Common myeloid progenitor, CD34-positive (primary cell): Measurements from ENCODE around the gene BCAR1.
A peak's percentile ranks its signal among the peaks of the same experiment; 100 is the strongest.
"Not testable (repeated sequence)": the region's sequence is repeated elsewhere in the genome, so short reads cannot be mapped to it uniquely, and the experiment has no call there.

ENCODE experiments used
- CTCF ChIA-PET: fragments of 350-600 bp; sonication (Branson Sonifier 250); formaldehyde crosslinking; loops from one replicate; lab custom pipeline; 2021; ENCODE audit warnings: antibody characterized with exemption; lab: Charles Lee
- POLR2A ChIA-PET: fragments of 350-600 bp; sonication (Branson Sonifier 250); formaldehyde crosslinking; loops from one replicate; lab custom pipeline; 2021; ENCODE audit warnings: antibody characterized with exemption; lab: Charles Lee
- DNase-seq, 3 donors: peaks; one replicate each; pipeline versions ENCODE4 v3.0.0 to v3.0.0-alpha.2; 2013
- H3K27ac ChIP-seq, 2 experiments: 1 replicate in 1 of 2; 2 replicates in 1 of 2; pipeline ENCODE4 v1.7.0; 2013; ENCODE audit warnings: inconsistent platforms in 2 of 2, low read length in 2 of 2, mild to moderate bottlenecking in 2 of 2, low read depth in 1 of 2, moderate library complexity in 1 of 2; ENCODE audit not compliant: severe bottlenecking in 2 of 2, insufficient read depth in 1 of 2, poor library complexity in 1 of 2
- H3K27me3 ChIP-seq, 5 experiments: replicated peaks in 2 of 5; 1 replicate in 3 of 5; 2 replicates in 2 of 5; pipeline versions ENCODE4 v1.6.1 to v1.7.0; 2013; ENCODE audit warnings: low read length in 4 of 5, mild to moderate bottlenecking in 2 of 5, moderate library complexity in 2 of 5, inconsistent platforms in 1 of 5; ENCODE audit not compliant: insufficient read depth in 5 of 5, control insufficient read depth in 4 of 5
- H3K36me3 ChIP-seq, 4 experiments: 1 replicate in 2 of 4; 2 replicates in 2 of 4; pipeline versions ENCODE4 v1.6.1 to v1.7.0; 2013; ENCODE audit warnings: low read length in 3 of 4, control low read depth in 1 of 4, mild to moderate bottlenecking in 1 of 4; ENCODE audit not compliant: control insufficient read depth in 4 of 4, insufficient read depth in 4 of 4
- H3K4me1 ChIP-seq, 4 experiments: 1 replicate in 3 of 4; 2 replicates in 1 of 4; pipeline versions ENCODE4 v1.6.1 to v1.7.1; 2013; ENCODE audit warnings: low read length in 3 of 4, mild to moderate bottlenecking in 3 of 4, control low read depth in 1 of 4, inconsistent platforms in 1 of 4, moderate library complexity in 1 of 4; ENCODE audit not compliant: control insufficient read depth in 4 of 4, insufficient read depth in 4 of 4; ENCODE audit errors: control extremely low read depth in 1 of 4
- H3K4me3 ChIP-seq, 7 experiments: 1 replicate in 4 of 7; 2 replicates in 3 of 7; pipeline versions ENCODE4 v1.5.1 to v1.7.0; 2013; ENCODE audit warnings: mild to moderate bottlenecking in 7 of 7, low read length in 6 of 7, moderate library complexity in 6 of 7, inconsistent platforms in 2 of 7, low read depth in 2 of 7, control low read depth in 1 of 7; ENCODE audit not compliant: insufficient read depth in 4 of 7, control insufficient read depth in 1 of 7; ENCODE audit errors: extremely low read depth in 1 of 7
- H3K9me3 ChIP-seq, 5 experiments: 1 replicate in 4 of 5; 2 replicates in 1 of 5; pipeline versions ENCODE4 v1.6.1 to v1.7.1; 2013; ENCODE audit warnings: low read length in 4 of 5, mild to moderate bottlenecking in 2 of 5, inconsistent platforms in 1 of 5, low read depth in 1 of 5, moderate library complexity in 1 of 5; ENCODE audit not compliant: control insufficient read depth in 4 of 5, insufficient read depth in 2 of 5; ENCODE audit errors: control extremely low read depth in 1 of 5
- WGBS: methylation state at CpG from one replicate; pipeline ENCODE4 v1.1.5; 2013; ENCODE audit not compliant: insufficient coverage; 5-methylcytosine and 5-hydroxymethylcytosine counted together

Gene BCAR1

GRCh38 chr16:75272097-75272551 is 20.7 kb upstream of the BCAR1 start:
- ChIA-PET POLR2A (no interaction called here), CTCF (no interaction called here)
- DNase-seq = peak; percentile 36 to 60 (median 56)
- Histone ChIP-seq H3K27me3 (peaks cover 0 to 85% (median 22%) of the 10 kb centered on the region in 5 experiments), H3K4me3 (no peak overlapping the region), H3K27ac (no peak overlapping the region), H3K36me3 (no peaks in the 10 kb centered on the region), H3K4me1 (peaks cover 0 to 9% (median 7%) of the 10 kb centered on the region in 4 experiments), H3K9me3 (peaks cover 0 to 2% (median 0%) of the 10 kb centered on the region in 5 experiments)
- 13% methylated on average over 12 of the region's 12 CpGs for WGBS

- no peak overlapping the region for H3K27ac ChIP-seq
- peaks cover 0 to 85% (median 25%) of the 10 kb centered on the region in 5 experiments for H3K27me3 ChIP-seq
- 98% methylated on average over 6 of the region's 6 CpGs for WGBS
- CTCF ChIA-PET = no interaction called here
- POLR2A ChIA-PET = no interaction called here
- H3K36me3 ChIP-seq = no peaks in the 10 kb centered on the region
- no peak for DNase-seq
- no peaks in the 10 kb centered on the region for H3K9me3 ChIP-seq
- peaks cover 0 to 9% (median 7%) of the 10 kb centered on the region in 4 experiments for H3K4me1 ChIP-seq
- H3K4me3 ChIP-seq = no peak overlapping the region
These were observed 20.1 kb upstream of the BCAR1 start for GRCh38 chr16:75271441-75272096.

- H3K27me3 ChIP-seq = peaks cover 0 to 89% (median 32%) of the 10 kb centered on the region in 5 experiments
- H3K36me3 ChIP-seq, H3K27ac ChIP-seq, CTCF ChIA-PET, H3K9me3 ChIP-seq, H3K4me3 ChIP-seq, DNase-seq, POLR2A ChIA-PET: not testable (repeated sequence)
- 65% methylated on average over 8 of the region's 9 CpGs for WGBS
- peaks cover 0 to 24% (median 21%) of the 10 kb centered on the region in 4 experiments for H3K4me1 ChIP-seq
These were observed 17.9 kb upstream of the BCAR1 start for GRCh38 chr16:75269358-75269757.

GRCh38 chr16:75267631-75268264 is 16.3 kb upstream of the BCAR1 start:
- POLR2A ChIA-PET = no interaction called here
- peaks cover 0 to 24% (median 21%) of the 10 kb centered on the region in 4 experiments for H3K4me1 ChIP-seq
- no peak overlapping the region for H3K27ac ChIP-seq
- CTCF ChIA-PET = interaction anchor here (1.2 kb wide), 1 partner anchor 68 kb away, joined by 3 read pairs; no protein-coding TSS in a partner anchor
- 91% methylated on average over 5 of the region's 10 CpGs for WGBS
- H3K27me3 ChIP-seq = peaks cover 0 to 90% (median 40%) of the 10 kb centered on the region in 5 experiments
- no peaks in the 10 kb centered on the region for H3K9me3 ChIP-seq
- H3K4me3 ChIP-seq = no peak overlapping the region
- H3K36me3 ChIP-seq = no peaks in the 10 kb centered on the region
- DNase-seq = no peak

- ChIA-PET POLR2A (interaction anchor here (0.5 to 1.4 kb wide), 4 partner anchors 11 to 411 kb away, joined by 3 read pairs; no protein-coding TSS in a partner anchor), CTCF (interaction anchor here (1.4 kb wide), 1 partner anchor 38 kb away, joined by 4 read pairs; no protein-coding TSS in a partner anchor)
- WGBS = 82% methylated on average over 20 of the region's 27 CpGs
- Histone ChIP-seq H3K9me3 (no peaks in the 10 kb centered on the region), H3K4me1 (peaks cover 0 to 19% (median 16%) of the 10 kb centered on the region in 4 experiments), H3K4me3 (no peak overlapping the region), H3K27me3 (peaks cover 0 to 90% (median 42%) of the 10 kb centered on the region in 5 experiments), H3K27ac (no peak overlapping the region), H3K36me3 (no peaks in the 10 kb centered on the region)
- DNase-seq = no peak
These were observed 15.6 kb upstream of the BCAR1 start for GRCh38 chr16:75266738-75267630.

- no peaks in the 10 kb centered on the region for H3K36me3 ChIP-seq
- ChIA-PET CTCF (interaction anchor here (1.4 kb wide), 1 partner anchor 37 kb away, joined by 4 read pairs; no protein-coding TSS in a partner anchor), POLR2A (interaction anchor here (0.6 to 1.4 kb wide), 3 partner anchors 10 to 56 kb away, joined by 3 read pairs; no protein-coding TSS in a partner anchor)
- no peak overlapping the region for H3K27ac ChIP-seq
- peaks cover 0 to 15% (median 13%) of the 10 kb centered on the region in 4 experiments for H3K4me1 ChIP-seq
- peaks cover 0 to 90% (median 42%) of the 10 kb centered on the region in 5 experiments for H3K27me3 ChIP-seq
- 9% methylated on average over 56 of the region's 62 CpGs for WGBS
- H3K4me3 ChIP-seq = peak overlapping the region; percentile 13 to 55 (median 48)
- DNase-seq = no peak
- no peaks in the 10 kb centered on the region for H3K9me3 ChIP-seq
These were observed 14.7 kb upstream of the BCAR1 start for GRCh38 chr16:75265911-75266701.
